ENCODE data around the gene FTCD.

GRCh38 chr21:46173573-46173972 is 18.2 kb upstream of the FTCD start:
- TF ChIP-seq POLR2A (IDR thresholded peaks at IDR 0.05) (no peak), CTCF (IDR thresholded peaks at IDR 0.05) (no peak)

Data from right lobe of liver (tissue), 4 donors.